Cardiac fibroblast (primary cell): ENCODE measurements around the gene PRRT4.
A peak's percentile ranks its signal among the peaks of the same experiment; 100 is the strongest.

ENCODE experiments used
- DNase-seq, 2 donors: peaks; one replicate each; pipeline versions ENCODE4 v3.0.0 to v3.0.0-alpha.2; 2010; ENCODE audit warnings: low read depth in 2 of 2
- H3K4me3 ChIP-seq, 2 donors: replicated peaks in 1 of 2; 1 replicate in 1 of 2; 2 replicates in 1 of 2; pipeline ENCODE4 v1.5.1; 2011; ENCODE audit warnings: low read depth in 2 of 2, low read length in 2 of 2, mild to moderate bottlenecking in 2 of 2, moderate library complexity in 1 of 2
- TF ChIP-seq, protein P1 (sequence below): IDR thresholded peaks from one replicate; pipeline ENCODE4 v1.5.1; 2011; ENCODE audit warnings: low read depth, mild to moderate bottlenecking, low read length, inconsistent platforms

Gene PRRT4

GRCh38 chr7:128361411-128362379 is at the start of gene PRRT4:
PRRT4 (minus strand) TSS chr7:128361690.
- TF ChIP-seq, protein P1, sequence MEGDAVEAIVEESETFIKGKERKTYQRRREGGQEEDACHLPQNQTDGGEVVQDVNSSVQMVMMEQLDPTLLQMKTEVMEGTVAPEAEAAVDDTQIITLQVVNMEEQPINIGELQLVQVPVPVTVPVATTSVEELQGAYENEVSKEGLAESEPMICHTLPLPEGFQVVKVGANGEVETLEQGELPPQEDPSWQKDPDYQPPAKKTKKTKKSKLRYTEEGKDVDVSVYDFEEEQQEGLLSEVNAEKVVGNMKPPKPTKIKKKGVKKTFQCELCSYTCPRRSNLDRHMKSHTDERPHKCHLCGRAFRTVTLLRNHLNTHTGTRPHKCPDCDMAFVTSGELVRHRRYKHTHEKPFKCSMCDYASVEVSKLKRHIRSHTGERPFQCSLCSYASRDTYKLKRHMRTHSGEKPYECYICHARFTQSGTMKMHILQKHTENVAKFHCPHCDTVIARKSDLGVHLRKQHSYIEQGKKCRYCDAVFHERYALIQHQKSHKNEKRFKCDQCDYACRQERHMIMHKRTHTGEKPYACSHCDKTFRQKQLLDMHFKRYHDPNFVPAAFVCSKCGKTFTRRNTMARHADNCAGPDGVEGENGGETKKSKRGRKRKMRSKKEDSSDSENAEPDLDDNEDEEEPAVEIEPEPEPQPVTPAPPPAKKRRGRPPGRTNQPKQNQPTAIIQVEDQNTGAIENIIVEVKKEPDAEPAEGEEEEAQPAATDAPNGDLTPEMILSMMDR, result peak; percentile 1
- H3K4me3 ChIP-seq, result peak within 1 kb of the TSS; percentile 41 to 44
- DNase-seq, result peak in 1 of 2 donors; percentile 24

- TF ChIP-seq, protein P1, result no peak
- peak overlapping the region; percentile 59 to 64 for H3K4me3 ChIP-seq
- DNase-seq, result no peak
Observed at GRCh38 chr7:128410451-128410753, 48.9 kb upstream of the PRRT4 start.

GRCh38 chr7:128409596-128410450 is 48.3 kb upstream of the PRRT4 start, which contains the start of gene IMPDH1:
IMPDH1 (minus strand) TSS chr7:128409982; CDS start chr7:128409901, 81 bp downstream.
- peak; percentile 71 to 89 for DNase-seq
- peak within 1 kb of the TSS; percentile 59 to 64 for H3K4me3 ChIP-seq
- TF ChIP-seq, protein P1, result no peak

DNA sequence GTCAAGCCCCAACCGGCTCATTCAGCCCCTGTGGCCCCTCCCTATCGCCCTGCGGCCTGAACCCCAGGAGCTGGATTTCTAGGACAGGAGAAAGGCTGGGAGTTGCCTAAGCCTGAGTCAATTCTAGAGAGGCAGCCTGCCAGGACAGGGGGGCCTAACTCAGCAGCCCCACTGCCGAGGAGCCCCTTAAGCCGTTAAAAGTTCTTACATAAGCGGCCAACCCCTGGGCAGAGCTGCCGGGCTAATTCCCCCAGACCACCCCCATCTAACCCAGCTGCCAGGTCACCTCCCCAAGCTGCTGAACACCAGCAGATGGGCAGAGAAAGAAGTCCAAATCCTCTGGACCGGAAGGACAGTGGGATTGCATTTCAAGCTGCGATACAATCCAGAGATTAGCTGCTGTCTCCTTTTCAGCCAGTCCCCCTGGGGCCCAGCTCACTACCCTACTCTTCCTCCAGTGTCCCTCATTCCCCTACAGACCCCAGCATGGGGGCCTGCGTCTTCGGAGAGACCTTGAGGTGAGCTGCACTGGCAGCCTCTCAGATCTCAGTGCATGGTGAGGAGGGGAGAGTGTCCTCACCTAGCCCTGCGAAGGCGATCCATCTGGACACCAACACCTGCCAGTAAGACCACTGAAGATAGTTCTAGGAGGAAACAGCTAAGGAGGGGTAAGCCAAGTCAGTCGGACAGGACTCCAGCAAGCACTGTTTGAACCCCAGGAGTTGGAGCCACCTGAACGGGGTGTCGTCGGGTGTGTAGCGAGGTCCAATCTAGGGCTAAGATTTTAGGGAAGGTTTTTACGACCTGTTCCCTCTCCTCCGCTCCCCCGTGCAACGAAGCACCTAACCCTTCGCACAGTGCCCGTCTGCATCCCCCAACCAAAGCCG is 47.5 kb upstream of the PRRT4 start:
- DNase-seq, result peak in 1 of 2 donors; percentile 26

GRCh38 chr7:128407751-128408708 is 46.5 kb upstream of the PRRT4 start:
- peak in 1 of 2 donors; percentile 22 for DNase-seq
- peak overlapping the region; percentile 59 to 64 for H3K4me3 ChIP-seq
- TF ChIP-seq, protein P1, result no peak

More for the DNA sequence above, 47.5 kb upstream of the PRRT4 start:
- TF ChIP-seq, protein P1, result no peak
- H3K4me3 ChIP-seq, result peak overlapping the region; percentile 59 to 64
